HTERT RPE-1 (cell line): ENCODE data around the gene ATP6V0C.
"Not testable (repeated sequence)": the region's sequence is repeated elsewhere in the genome, so short reads cannot be mapped to it uniquely, and the experiment has no call there.

Experiments used
- in situ Hi-C: fragments of 300-500 bp; cut with MboI; formaldehyde crosslinking; loops from 4 replicates; pipeline ENCODE4 v1.14.3; 2020; ENCODE audit warnings: low sequenced_read_pairs

ATP6V0C gene

DNA sequence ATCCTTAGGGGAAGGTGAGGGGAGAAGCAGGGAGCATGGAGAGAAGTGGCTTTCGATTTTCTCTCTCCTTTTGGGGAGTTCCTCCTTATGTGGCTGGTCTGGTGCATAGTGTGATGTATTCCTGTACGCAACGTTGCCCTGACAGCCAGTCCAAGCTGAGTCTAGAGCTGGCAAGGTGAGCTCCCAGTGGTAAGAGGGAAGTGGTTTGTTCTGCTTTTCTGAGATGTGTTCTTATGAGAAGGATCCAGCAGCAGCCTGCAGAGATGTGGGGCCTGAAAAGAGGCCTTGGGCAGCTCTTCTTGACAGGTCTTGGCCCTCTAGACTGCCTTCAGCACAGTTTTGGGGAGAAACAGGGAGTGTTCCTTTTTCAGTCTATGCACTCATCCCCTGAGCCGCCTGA, 27.2 kb downstream of the ATP6V0C start:
- in situ Hi-C loops: not testable (repeated sequence)

DNA sequence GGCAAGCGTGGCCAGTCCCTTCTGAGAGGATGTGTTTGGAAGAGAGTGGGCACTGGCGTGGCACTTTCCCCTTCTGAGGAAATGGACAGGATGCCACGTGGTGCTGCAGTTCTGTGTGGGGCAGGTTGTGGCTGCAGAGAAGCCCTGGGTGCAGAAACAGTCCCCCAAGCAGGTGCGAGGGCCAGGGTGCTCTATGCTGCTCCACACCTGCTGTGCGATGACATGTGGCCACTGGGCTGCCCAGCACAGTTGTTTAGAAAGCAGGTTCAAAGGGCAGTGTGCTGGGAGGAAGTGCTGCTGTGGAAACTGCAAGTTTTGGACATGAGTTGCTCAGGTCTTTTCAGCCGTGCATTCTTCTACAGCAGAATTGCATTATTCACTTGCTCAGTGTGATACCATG, 27.7 kb downstream of the ATP6V0C start:
- in situ Hi-C loops: not testable (repeated sequence)

DNA sequence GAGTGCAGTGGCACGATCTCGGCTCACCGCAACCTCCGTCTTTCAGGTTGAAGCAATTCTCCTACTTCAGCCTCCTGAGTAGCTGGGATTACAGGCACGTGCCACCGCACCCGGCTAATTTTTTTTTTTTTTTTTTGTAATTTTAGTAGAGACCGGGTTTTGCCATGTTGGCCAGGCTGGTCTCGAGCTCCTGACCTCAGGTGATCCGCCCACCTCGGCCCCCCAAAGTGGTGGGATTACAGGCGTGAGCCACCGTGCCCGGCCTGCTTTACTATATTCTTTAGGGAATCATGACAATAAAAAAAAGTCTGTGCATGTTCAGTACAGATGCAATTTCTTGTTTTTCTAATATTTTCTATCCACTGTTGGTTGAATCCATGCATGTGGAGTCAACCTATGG, 30.0 kb downstream of the ATP6V0C start:
- in situ Hi-C loops: not testable (repeated sequence)

GRCh38 chr16:2550283-2550878, 36.6 kb downstream of the ATP6V0C start:
- in situ Hi-C loops: not testable (repeated sequence)

GRCh38 chr16:2551420-2551889, 37.7 kb downstream of the ATP6V0C start:
- in situ Hi-C loops: not testable (repeated sequence)

- in situ Hi-C loops: not testable (repeated sequence)
These were observed 41.1 kb downstream of the ATP6V0C start for GRCh38 chr16:2554709-2555425.

- in situ Hi-C loops: not testable (repeated sequence)
These were observed 43.4 kb downstream of the ATP6V0C start for GRCh38 chr16:2557150-2557549.

DNA sequence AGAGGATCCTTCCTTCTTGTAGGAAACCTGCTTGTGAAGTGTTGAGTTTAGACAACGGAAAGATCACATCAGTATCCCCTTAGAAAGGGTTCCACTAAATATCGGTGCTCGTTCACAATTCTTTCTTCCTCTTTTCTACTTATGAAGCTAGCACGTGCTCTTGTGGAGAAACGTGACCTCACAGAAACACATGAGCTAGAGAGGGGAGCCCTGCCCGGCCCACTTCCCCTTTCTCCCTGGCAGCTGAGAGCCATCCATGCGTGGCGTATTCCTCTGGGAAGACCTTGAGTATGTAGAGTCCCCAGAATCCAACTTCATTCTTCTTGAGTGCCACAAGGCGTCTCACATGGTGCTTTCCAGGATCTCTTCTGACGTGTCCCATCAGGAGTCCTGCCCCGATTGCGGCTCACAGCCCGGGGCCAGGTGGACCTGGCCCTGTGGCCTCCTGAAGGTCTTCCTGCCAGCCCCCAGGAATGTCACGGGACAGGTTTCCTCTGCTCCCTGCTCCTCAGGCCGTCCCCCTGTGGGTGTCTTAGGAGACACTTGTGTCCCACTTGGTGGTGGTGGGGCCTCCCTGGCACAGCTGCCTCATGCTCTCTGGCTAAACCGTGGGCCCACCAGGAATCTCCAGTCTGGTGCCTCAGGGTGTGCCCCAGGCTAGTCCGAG, 46.5 kb downstream of the ATP6V0C start:
- in situ Hi-C loops: not testable (repeated sequence)

GRCh38 chr16:2560798-2561133, 47.0 kb downstream of the ATP6V0C start:
- in situ Hi-C loops: not testable (repeated sequence)

GRCh38 chr16:2567506-2567905, 53.8 kb downstream of the ATP6V0C start:
- in situ Hi-C loops: not testable (repeated sequence)

- in situ Hi-C loops: not testable (repeated sequence)
These were observed 54.8 kb downstream of the ATP6V0C start for GRCh38 chr16:2568573-2568972.
